DLD1 (cell line): ENCODE data around the gene OMG.
"Not testable (repeated sequence)": the region's sequence is repeated elsewhere in the genome, so short reads cannot be mapped to it uniquely, and the experiment has no call there.

ENCODE experiments used
- in situ Hi-C: cut with HindIII; loops from 2 replicates; pipeline ENCODE4 v1.10.0; 2017; ENCODE audit warnings: low sequenced_read_pairs

The OMG gene

GRCh38 chr17:31308372-31309334 lies 11.6 kb upstream of the OMG start:
- in situ Hi-C loops = no loop called here

GRCh38 chr17:31307640-31308039 lies 10.6 kb upstream of the OMG start:
- in situ Hi-C loops = no loop called here

GRCh38 chr17:31299624-31300023 lies 2.6 kb upstream of the OMG start:
- in situ Hi-C loops = no loop called here

- in situ Hi-C loops = no loop called here
These were observed 897 bp downstream of the OMG start for GRCh38 chr17:31296142-31296541.

DNA sequence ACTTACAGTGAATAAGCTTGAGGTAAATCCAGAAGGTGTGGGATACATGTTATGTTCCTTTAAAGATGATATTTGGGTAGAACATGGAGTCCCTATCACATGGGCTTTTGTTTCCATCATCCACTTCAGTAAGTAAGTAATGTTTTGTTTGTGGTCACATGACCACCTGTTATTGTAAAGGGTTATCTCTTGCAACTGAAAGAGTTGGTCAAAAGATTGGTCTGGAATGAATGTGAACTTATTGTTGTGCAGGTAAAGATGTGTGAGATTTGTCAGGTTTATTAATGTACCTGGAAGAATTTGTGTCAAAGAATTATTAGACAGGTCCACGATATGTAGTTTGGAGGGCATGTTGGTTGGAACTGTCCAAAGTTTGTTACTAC lies 1.6 kb downstream of the OMG start:
- in situ Hi-C loops = no loop called here

- in situ Hi-C loops = no loop called here
These were observed 2.1 kb downstream of the OMG start for GRCh38 chr17:31294820-31295488.

- in situ Hi-C loops = no loop called here
These were observed 2.8 kb downstream of the OMG start for GRCh38 chr17:31294231-31294630.

GRCh38 chr17:31293581-31293980 lies 3.5 kb downstream of the OMG start:
- in situ Hi-C loops = no loop called here

- in situ Hi-C loops = no loop called here
These were observed 5.2 kb downstream of the OMG start for GRCh38 chr17:31291820-31292219.

- in situ Hi-C loops = no loop called here
These were observed 7.2 kb downstream of the OMG start for GRCh38 chr17:31289790-31290189.

- in situ Hi-C loops = not testable (repeated sequence)
These were observed 9.1 kb downstream of the OMG start for GRCh38 chr17:31287932-31288331.

GRCh38 chr17:31286587-31286986 lies 10.5 kb downstream of the OMG start:
- in situ Hi-C loops = no loop called here

- in situ Hi-C loops = no loop called here
These were observed 13.2 kb downstream of the OMG start for GRCh38 chr17:31283841-31284240.

DNA sequence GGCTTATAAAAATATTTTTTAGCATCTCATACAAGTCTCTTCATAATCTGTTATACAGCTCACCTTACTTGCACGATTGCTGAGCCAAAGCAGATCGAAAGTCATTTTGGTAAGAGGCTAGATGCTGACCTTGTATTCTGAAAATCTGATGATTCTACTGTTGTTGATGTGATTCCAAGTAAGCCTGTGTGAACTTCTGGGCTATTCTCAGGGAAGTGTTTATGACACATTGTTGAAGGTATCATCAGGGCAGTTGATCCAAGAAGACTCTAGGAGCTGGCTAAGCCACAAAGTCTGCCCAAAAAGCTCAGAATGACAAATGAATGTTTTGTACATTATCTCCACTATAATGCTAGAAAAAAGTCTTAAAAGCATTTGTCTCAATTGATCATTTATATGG lies 16.0 kb downstream of the OMG start:
- in situ Hi-C loops = no loop called here

- in situ Hi-C loops = no loop called here
These were observed 17.6 kb downstream of the OMG start for GRCh38 chr17:31279401-31279800.

DNA sequence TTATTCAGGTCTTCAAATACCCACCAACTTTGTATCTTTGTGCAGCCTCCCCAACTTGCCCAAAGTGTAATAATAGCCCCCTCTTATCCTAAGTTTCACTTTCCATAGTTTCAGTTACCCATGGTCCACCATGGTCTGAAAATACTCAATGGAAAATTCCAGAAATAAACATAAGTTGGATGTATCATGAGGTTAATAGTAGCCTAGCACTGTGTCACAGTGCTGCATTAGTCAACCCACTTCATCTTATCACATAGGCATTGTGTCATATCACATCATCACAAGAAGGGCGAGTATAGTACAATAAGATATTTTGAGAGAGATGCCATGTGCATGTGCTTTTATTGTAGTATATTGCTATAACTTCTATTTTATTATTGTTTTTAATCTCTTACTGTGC lies 21.9 kb downstream of the OMG start:
- in situ Hi-C loops = no loop called here

DNA sequence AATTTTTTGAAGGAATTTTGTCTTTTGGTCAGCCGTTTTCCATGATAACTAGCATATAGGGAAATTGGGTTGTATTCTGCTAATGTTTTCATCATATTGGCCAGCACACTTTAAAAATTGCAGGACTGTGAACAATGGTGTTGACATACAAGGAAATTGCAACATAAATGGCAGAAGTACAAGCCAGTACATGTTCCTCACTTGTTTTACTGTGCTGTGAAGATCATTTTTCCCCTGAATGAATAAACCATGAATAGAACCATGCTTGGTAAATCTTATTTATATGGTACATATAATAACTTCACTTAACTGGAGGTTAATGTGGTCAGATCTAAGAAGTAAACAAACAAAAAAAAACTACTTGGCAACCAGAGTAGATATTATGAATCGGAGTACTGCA lies 22.8 kb downstream of the OMG start:
- in situ Hi-C loops = no loop called here

DNA sequence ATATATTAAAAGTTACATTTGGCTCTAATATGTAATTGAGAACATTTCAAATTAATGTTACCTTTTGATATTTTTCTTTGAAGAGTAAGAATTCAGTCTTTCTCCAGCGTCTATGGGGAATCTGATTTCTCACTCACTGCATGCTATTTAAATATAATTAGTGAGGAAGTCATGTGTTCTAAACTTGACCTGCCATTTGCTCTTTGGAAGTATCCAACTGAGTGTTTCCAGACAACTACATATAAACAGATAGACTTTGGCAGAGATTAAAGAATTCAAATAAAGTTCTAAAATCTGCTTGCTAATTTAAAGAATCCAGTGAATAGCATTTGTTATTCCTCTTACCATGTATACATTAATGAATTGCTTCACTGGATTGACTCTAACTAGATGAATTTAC lies 23.5 kb downstream of the OMG start:
- in situ Hi-C loops = no loop called here

GRCh38 chr17:31272803-31273202 lies 24.2 kb downstream of the OMG start:
- in situ Hi-C loops = no loop called here

DNA sequence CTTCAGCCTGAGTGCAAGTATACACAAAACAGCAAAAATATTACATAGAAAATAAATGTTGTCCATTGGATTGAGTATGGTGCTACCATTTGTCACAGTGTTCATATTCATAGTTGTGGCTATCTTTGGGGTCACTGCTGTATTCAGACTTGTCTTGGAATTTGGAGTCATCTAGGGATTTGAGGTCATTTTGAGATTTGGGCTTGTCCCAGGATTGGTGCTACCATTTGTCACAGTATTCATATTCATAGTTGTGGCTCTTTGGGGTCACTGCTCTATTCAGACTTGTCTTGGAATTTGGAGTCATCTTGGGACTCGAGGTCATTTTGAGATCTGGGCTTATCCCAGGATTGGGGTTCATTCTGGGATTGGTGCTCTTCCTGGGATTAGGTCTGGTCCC lies 24.8 kb downstream of the OMG start:
- in situ Hi-C loops = no loop called here

DNA sequence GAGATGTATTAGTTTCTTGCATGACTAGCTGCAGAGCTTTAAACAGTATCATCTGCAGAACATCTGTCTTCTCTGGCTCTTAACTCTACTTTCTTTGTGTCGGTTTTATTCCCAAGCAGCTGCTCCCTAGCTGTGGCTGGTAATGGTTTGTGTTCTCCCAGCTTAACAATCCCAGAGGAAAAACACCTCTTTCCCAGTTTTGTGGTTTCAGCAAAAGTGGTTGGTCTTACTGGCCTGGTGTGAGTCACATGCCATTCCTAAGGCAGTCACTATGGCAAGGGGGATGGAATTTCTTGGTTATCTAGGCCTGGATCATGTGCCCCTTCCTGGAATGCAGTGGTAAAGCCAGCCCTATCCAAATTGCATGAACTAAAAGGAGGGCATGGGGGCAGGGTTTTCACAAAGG lies 27.5 kb downstream of the OMG start:
- in situ Hi-C loops = no loop called here

- in situ Hi-C loops = no loop called here
These were observed 27.9 kb downstream of the OMG start for GRCh38 chr17:31269036-31269577.
